Esophagus squamous epithelium (tissue), 4 donors: Measurements from ENCODE around the gene RIT2.

Experiments used
- CTCF ChIP-seq, 6 experiments: fragments of 450-650 bp in 4 of 6; fragments of 200-600 bp in 2 of 6; sonication (generic) in 2 of 6; IDR thresholded peaks; one replicate each; pipeline ENCODE4 v1.5.1; 2016 to 2019; ENCODE audit warnings: antibody characterized with exemption in 6 of 6, mild to moderate bottlenecking in 4 of 6, moderate library complexity in 4 of 6
- POLR2A ChIP-seq, 4 donors: fragments of 450-650 bp; IDR thresholded peaks; one replicate each; pipeline ENCODE4 v1.6.1; 2017; ENCODE audit warnings: antibody characterized with exemption in 4 of 4, mild to moderate bottlenecking in 4 of 4, moderate library complexity in 3 of 4

- TF ChIP-seq CTCF (IDR thresholded peaks at IDR 0.05) (no peak), POLR2A (IDR thresholded peaks at IDR 0.05) (no peak)
These were observed 179.2 kb downstream of the RIT2 start for GRCh38 chr18:42936289-42936688.
